Measurements from ENCODE around the gene DBR1. TPM values are rescaled to one million over a fixed set of nuclear protein-coding genes. Genes with fewer than 3 reads are reported as not detected.

The DBR1 gene
- total and polyA plus RNA-seq, 2 of the 13 experiments (the other 11 are each of a cell fraction or from before 2014, with no cell fraction given), result 6.4 to 16.7 TPM

GRCh38 chr3:138154534-138154933 is 20.2 kb downstream of the DBR1 start:
- intact Hi-C loops (cut with micrococcal nuclease; ENCODE audit: unreplicated experiment) (no loop called here), in situ Hi-C loops (cut with HindIII; ENCODE audit: extremely low pct_ligation_motif_present, low pct_unique_long_range_greater_than_20kb) (no loop called here)
- no peak for ATAC-seq
- CTCF ChIA-PET (ENCODE audit: low intra/inter-chr PET ratio, low total read pairs), result no interaction called here
- TF ChIP-seq ZNF512B (CRISPR knock-in tag; IDR thresholded peaks at IDR 0.05; ENCODE audit: borderline replicate concordance) (no peak), ZNF510 (CRISPR knock-in tag; IDR thresholded peaks at IDR 0.05; ENCODE audit: low read depth) (no peak), HOXA7 (CRISPR knock-in tag; IDR thresholded peaks at IDR 0.05) (no peak), FOXM1 (CRISPR knock-in tag; IDR thresholded peaks at IDR 0.05) (no peak), TFDP1 (CRISPR knock-in tag; IDR thresholded peaks at IDR 0.05; ENCODE audit: borderline replicate concordance) (no peak), POLR2AphosphoS2 (IDR thresholded peaks at IDR 0.05; ENCODE audit: low read depth, low read length) (no peak)
- DNase-seq (ENCODE audit: low spot score), result no peak
- no peaks in the 10 kb centered on the region for H4K20me1 ChIP-seq (ENCODE audit: insufficient read depth, low read length)
- no peaks in the 10 kb centered on the region for H3K36me3 ChIP-seq (replicated peaks in 1 of 2; ENCODE audit: control insufficient read depth in 1 of 2, insufficient read depth in 2 of 2, low read length in 2 of 2)
- H3K4me2 ChIP-seq (ENCODE audit: low read depth, low read length), result no peak overlapping the region
- FAIRE-seq, result no peak
- BruUV-seq (replicated peaks), result no TSS peak
- no peak overlapping the region for H3K27ac ChIP-seq (ENCODE audit: extremely low read length, insufficient read depth, low read length)
- POLR2A ChIA-PET, result no interaction called here
- no peaks in the 10 kb centered on the region for H3K4me1 ChIP-seq (ENCODE audit: insufficient read depth, low read length)
- no peaks in the 10 kb centered on the region for H3K27me3 ChIP-seq (ENCODE audit: control insufficient read depth in 1 of 2, insufficient read depth in 2 of 2, low read length in 2 of 2)
- H2AFZ ChIP-seq (ENCODE audit: low read length), result no peak overlapping the region
- no peak overlapping the region for H3K9ac ChIP-seq (ENCODE audit: insufficient read depth, low read depth, low read length)
- no peak overlapping the region for H3K4me3 ChIP-seq (replicated peaks in 1 of 3; ENCODE audit: insufficient read depth in 1 of 3, low read depth in 2 of 3, low read length in 3 of 3)
- H3K79me2 ChIP-seq (ENCODE audit: insufficient read depth, low read length), result no peaks in the 10 kb centered on the region
- no peaks in the 10 kb centered on the region for H3K9me3 ChIP-seq (ENCODE audit: low read length)
